ENCODE measurements around the gene SAPCD2.

GRCh38 chr9:137078701-137079400 is 8.5 kb upstream of the SAPCD2 start:
- TF ChIP-seq CTCF (conservative IDR thresholded peaks at IDR 0.05; ENCODE audit: low read depth in 2 of 2) (no peak), REST (IDR thresholded peaks at IDR 0.05; ENCODE audit: unreplicated experiment) (no peak), CREB1 (CRISPR knock-in tag; IDR thresholded peaks at IDR 0.05; ENCODE audit: low read depth) (no peak), POLR2AphosphoS5 (IDR thresholded peaks at IDR 0.05; ENCODE audit: low read depth) (peak; percentile 57; the same call in 1 of the 2 replicates), EZH2 (IDR thresholded peaks at IDR 0.05; ENCODE audit: low read depth, unreplicated experiment) (peak; percentile 44), EZH2phosphoT487 (IDR thresholded peaks at IDR 0.05; ENCODE audit: unreplicated experiment) (no peak), ZNF462 (CRISPR knock-in tag; IDR thresholded peaks at IDR 0.05) (no peak), ZNF114 (CRISPR knock-in tag; IDR thresholded peaks at IDR 0.05) (no peak)
